Fibroblast of the aortic adventitia (primary cell): ENCODE results near the gene MOBP. TPM values are rescaled to one million over a fixed set of nuclear protein-coding genes. Genes with fewer than 3 reads are reported as not detected.
A peak's percentile ranks its signal among the peaks of the same experiment; 100 is the strongest.

Source experiments
- DNase-seq: peaks from one replicate; pipeline ENCODE4 v3.0.0-alpha.2; 2010; ENCODE audit warnings: low read depth
- H3K4me3 ChIP-seq: 2 replicates; pipeline ENCODE4 v1.5.1; 2011; ENCODE audit warnings: low read depth, mild to moderate bottlenecking, control low read depth, low read length, moderate library complexity
- CTCF ChIP-seq: IDR thresholded peaks from 2 replicates; pipeline ENCODE4 v1.5.1; 2011; ENCODE audit warnings: mild to moderate bottlenecking, low read length, control low read depth, inconsistent platforms; ENCODE audit not compliant: insufficient read depth
- total RNA-seq: library from RNA; depleted of rRNA; stranded (reverse); fragments of >200 nt; gene quantifications from 2 replicates; pipeline ENCODE4 v1.2.3, GENCODE V29; 2012; ENCODE audit warnings: low replicate concordance

The MOBP gene
- total RNA-seq, 1 donor = not detected

GRCh38 chr3:39519103-39519502, 51.6 kb downstream of the MOBP start:
- no peak for TF ChIP-seq CTCF
- peak; percentile 54 for DNase-seq
- no peak overlapping the region for H3K4me3 ChIP-seq

GRCh38 chr3:39519554-39520288, 52.2 kb downstream of the MOBP start:
- H3K4me3 ChIP-seq = no peak overlapping the region
- no peak for DNase-seq
- TF ChIP-seq CTCF = no peak

DNA sequence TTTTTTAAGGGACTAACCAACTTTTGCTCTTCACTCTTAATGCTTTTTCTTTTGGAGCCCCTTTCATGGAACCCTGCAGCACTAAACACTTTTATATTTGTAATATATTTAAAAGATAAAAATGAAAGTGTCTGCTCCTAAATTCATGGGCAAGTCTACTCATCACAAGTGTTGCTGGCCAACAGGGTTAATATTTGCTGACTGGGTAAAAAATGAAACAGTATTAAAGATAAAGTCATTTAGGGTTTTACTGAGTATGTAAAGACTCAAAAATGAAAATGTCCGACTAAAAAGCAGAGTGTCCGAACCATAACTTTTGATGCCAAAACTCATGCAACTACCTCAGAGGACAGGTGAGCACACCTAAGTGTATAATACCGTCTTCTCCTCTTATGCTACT, 54.0 kb downstream of the MOBP start:
- DNase-seq = no peak
- no peak overlapping the region for H3K4me3 ChIP-seq
- TF ChIP-seq CTCF = no peak

GRCh38 chr3:39524107-39524506, 56.6 kb downstream of the MOBP start:
- DNase-seq = no peak
- no peak overlapping the region for H3K4me3 ChIP-seq
- TF ChIP-seq CTCF = no peak

GRCh38 chr3:39528844-39529243, 61.4 kb downstream of the MOBP start:
- no peak overlapping the region for H3K4me3 ChIP-seq
- no peak for TF ChIP-seq CTCF
- DNase-seq = no peak

DNA sequence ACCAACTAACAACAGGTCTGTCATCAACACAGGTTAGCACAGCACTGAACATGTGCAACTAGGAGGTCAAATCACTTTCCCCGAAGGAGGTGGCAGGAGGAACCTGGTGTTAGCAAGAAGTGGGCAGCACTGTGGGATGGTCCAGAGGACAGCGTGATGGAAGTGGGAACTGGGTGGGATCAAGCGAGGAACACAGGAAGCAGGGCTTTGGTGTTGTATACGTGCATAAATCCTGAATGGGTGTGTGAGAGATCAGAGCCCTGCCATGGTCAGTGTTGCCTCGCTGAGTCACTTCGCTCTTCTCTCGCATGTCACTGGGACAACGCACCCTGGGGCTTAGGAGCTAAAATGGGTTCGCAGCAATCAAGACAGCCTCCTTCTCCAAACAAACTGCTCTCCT, 62.1 kb downstream of the MOBP start:
- H3K4me3 ChIP-seq = no peak overlapping the region
- no peak for DNase-seq
- no peak for TF ChIP-seq CTCF

DNA sequence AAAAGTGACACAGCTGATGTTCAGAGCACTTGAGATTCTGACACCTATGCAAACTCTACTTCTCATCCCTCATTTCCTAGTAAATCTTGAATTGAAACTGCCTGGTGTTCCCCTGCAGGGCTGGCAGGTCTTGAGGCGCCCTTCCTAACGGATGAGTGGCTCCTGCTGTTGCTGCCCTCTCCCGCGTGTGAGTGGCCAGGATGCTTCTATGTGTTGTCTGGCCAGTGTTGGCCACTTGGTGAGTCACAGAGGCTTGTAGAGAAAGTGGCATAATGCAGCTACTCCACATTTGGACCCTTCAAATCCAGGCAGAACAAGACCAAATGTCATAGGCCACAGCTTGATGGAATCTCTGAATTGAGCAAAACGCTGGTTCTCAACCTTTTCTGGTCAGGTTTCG, 63.6 kb downstream of the MOBP start:
- H3K4me3 ChIP-seq = no peak overlapping the region
- TF ChIP-seq CTCF = no peak
- DNase-seq = no peak
